ENCODE measurements around the gene RSAD1. TPM values are rescaled to one million over a fixed set of nuclear protein-coding genes. Genes with fewer than 3 reads are reported as not detected.

Gene RSAD1
- polyA plus RNA-seq, 2 donors = 11.9 to 16.9 TPM

DNA sequence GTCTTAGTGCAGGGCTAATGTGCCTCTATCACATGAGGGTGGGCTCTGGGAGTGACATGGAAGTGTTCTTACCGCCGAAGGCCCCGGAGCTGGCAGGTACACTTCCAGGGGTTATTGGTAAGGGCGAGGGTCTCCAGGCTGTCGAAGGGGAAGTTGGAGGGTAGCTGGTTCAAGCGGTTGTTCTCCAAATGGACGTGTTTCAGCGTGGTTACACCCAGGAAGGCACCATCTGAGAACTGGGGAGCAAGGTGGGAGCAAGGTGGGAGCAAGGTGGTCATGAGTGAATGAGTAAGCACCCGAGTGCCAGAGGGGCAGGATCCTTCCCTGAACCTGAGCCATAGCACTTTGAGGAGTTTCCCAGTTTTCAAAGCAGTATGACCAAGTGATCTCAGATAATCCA lies 13.0 kb upstream of the RSAD1 start:
- Histone ChIP-seq H3K4me3 (ENCODE audit: low read depth in 1 of 2, low read length in 2 of 2) (no peak overlapping the region), H3K36me3 (ENCODE audit: control insufficient read depth in 2 of 2, insufficient read depth in 2 of 2, low read length in 1 of 2) (peaks cover 0 to 7% of the 10 kb centered on the region in 2 donors), H3K4me1 (ENCODE audit: control insufficient read depth in 2 of 2, insufficient read depth in 2 of 2, low read length in 1 of 2) (peaks cover 8 to 16% of the 10 kb centered on the region in 2 donors), H3K27me3 (ENCODE audit: control insufficient read depth in 1 of 2, insufficient read depth in 2 of 2, low read length in 2 of 2) (no peaks in the 10 kb centered on the region), H3K27ac (ENCODE audit: low read depth in 2 of 2, low read length in 1 of 2) (no peak overlapping the region), H3K9me3 (ENCODE audit: control insufficient read depth in 2 of 2, insufficient read depth in 1 of 2, low read depth in 1 of 2, low read length in 1 of 2) (no peaks in the 10 kb centered on the region)
- 95 to 96% methylated on average over 9 of the region's 9 CpGs for WGBS, 2 donors

DNA sequence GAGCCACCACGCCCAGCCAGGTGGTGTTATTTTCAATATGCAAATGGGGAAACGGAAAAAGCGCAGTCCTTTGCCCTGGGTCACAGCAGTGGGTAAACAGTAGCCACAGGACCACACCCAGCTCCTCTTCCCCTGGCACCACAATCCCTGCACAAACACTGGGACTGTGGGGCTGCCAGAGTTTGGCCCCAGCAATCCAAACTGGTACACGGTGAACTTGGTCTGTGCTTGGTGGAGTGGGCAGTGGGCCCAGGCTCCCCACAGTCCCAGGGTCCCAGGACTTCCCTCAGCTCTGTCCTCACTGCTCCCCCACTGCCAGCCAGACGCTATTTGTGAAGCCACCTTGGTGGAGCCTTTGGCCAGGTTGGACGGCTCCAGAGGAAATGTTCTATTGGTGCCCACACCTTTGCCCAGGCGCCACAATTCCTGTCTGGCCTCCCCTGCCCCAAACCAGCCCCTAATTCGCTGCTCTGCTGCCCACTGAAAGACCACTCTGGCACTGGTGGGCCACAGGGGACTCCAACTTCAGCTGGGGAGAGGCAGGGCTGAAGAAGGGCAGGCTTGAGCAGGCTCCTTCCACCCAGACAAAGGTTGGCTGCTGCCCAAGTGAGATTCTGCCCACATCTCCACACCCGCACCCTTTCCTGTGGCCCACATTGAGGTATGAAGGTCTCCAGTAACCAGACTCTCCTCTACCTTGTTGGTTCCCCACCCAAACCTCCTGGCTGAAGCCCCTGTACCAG lies 12.1 kb upstream of the RSAD1 start:
- WGBS, 2 donors = 63 to 65% methylated on average over 9 of the region's 9 CpGs
- no peak overlapping the region for H3K27ac ChIP-seq (ENCODE audit: low read depth in 2 of 2, low read length in 1 of 2)
- peaks cover 8 to 16% of the 10 kb centered on the region in 2 donors for H3K4me1 ChIP-seq (ENCODE audit: control insufficient read depth in 2 of 2, insufficient read depth in 2 of 2, low read length in 1 of 2)
- H3K27me3 ChIP-seq (ENCODE audit: control insufficient read depth in 1 of 2, insufficient read depth in 2 of 2, low read length in 2 of 2) = no peaks in the 10 kb centered on the region
- H3K4me3 ChIP-seq (ENCODE audit: low read depth in 1 of 2, low read length in 2 of 2) = no peak overlapping the region
- peaks cover 0 to 3% of the 10 kb centered on the region in 2 donors for H3K36me3 ChIP-seq (ENCODE audit: control insufficient read depth in 2 of 2, insufficient read depth in 2 of 2, low read length in 1 of 2)
- H3K9me3 ChIP-seq (ENCODE audit: control insufficient read depth in 2 of 2, insufficient read depth in 1 of 2, low read depth in 1 of 2, low read length in 1 of 2) = no peaks in the 10 kb centered on the region

DNA sequence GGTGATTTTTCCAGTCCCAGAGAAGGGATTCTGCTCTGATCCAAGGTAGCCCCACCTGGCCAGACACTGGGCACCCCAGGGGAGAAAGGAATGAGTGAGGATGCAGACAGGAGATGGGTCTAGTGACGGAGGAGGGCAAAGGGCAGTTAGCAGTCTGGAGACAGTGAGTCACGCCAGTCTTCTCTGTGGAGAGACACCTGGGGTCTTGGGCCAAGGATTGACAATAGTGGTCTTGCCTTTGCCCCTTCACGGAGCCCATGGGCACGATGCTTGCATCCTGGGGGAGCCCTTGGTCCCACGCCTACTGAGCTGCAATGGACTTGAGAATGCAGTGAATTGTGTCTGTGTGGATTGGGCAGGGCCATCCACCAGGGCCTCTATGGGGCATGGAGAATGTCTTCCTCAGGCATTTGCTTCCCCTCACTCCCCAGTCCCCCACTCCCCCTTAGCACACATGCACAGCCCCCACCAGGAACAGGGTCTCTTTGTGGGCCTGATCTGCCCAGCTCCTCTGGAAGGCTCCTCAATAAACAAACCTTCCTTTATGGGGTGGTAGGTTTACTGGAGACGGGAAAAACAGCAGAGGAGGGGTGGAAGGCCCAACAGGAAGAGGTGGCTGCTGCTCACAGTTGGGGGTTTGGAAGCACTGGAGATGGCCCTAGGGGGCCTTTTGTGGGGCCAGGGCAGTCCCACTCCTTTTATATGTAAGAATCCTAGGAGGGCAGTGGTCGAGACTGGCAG lies 11.4 kb upstream of the RSAD1 start:
- Histone ChIP-seq H3K27ac (ENCODE audit: low read depth in 2 of 2, low read length in 1 of 2) (no peak overlapping the region), H3K27me3 (ENCODE audit: control insufficient read depth in 1 of 2, insufficient read depth in 2 of 2, low read length in 2 of 2) (no peaks in the 10 kb centered on the region), H3K4me1 (ENCODE audit: control insufficient read depth in 2 of 2, insufficient read depth in 2 of 2, low read length in 1 of 2) (peaks cover 8 to 16% of the 10 kb centered on the region in 2 donors), H3K9me3 (ENCODE audit: control insufficient read depth in 2 of 2, insufficient read depth in 1 of 2, low read depth in 1 of 2, low read length in 1 of 2) (no peaks in the 10 kb centered on the region), H3K4me3 (ENCODE audit: low read depth in 1 of 2, low read length in 2 of 2) (no peak overlapping the region), H3K36me3 (ENCODE audit: control insufficient read depth in 2 of 2, insufficient read depth in 2 of 2, low read length in 1 of 2) (peaks cover 0 to 3% of the 10 kb centered on the region in 2 donors)
- 82 to 87% methylated on average over 7 of the region's 7 CpGs for WGBS, 2 donors

GRCh38 chr17:50467855-50468303 lies 10.8 kb upstream of the RSAD1 start:
- WGBS, 2 donors = 67 to 71% methylated on average over 13 of the region's 13 CpGs
- H3K27me3 ChIP-seq (ENCODE audit: control insufficient read depth in 1 of 2, insufficient read depth in 2 of 2, low read length in 2 of 2) = no peaks in the 10 kb centered on the region
- H3K4me1 ChIP-seq (ENCODE audit: control insufficient read depth in 2 of 2, insufficient read depth in 2 of 2, low read length in 1 of 2) = peaks cover 8 to 16% of the 10 kb centered on the region in 2 donors
- H3K36me3 ChIP-seq (ENCODE audit: control insufficient read depth in 2 of 2, insufficient read depth in 2 of 2, low read length in 1 of 2) = peaks cover 0 to 3% of the 10 kb centered on the region in 2 donors
- H3K27ac ChIP-seq (ENCODE audit: low read depth in 2 of 2, low read length in 1 of 2) = no peak overlapping the region
- no peaks in the 10 kb centered on the region for H3K9me3 ChIP-seq (ENCODE audit: control insufficient read depth in 2 of 2, insufficient read depth in 1 of 2, low read depth in 1 of 2, low read length in 1 of 2)
- H3K4me3 ChIP-seq (ENCODE audit: low read depth in 1 of 2, low read length in 2 of 2) = no peak overlapping the region

- Histone ChIP-seq H3K27me3 (ENCODE audit: control insufficient read depth in 1 of 2, insufficient read depth in 2 of 2, low read length in 2 of 2) (no peaks in the 10 kb centered on the region), H3K4me3 (ENCODE audit: low read depth in 1 of 2, low read length in 2 of 2) (peak within 1 kb of the TSS in 1 of 2 donors; percentile 29), H3K4me1 (ENCODE audit: control insufficient read depth in 2 of 2, insufficient read depth in 2 of 2, low read length in 1 of 2) (peaks cover 8 to 16% of the 10 kb centered on the region in 2 donors), H3K36me3 (ENCODE audit: control insufficient read depth in 2 of 2, insufficient read depth in 2 of 2, low read length in 1 of 2) (peaks cover 0 to under 1% of the 10 kb centered on the region in 2 donors), H3K27ac (ENCODE audit: low read depth in 2 of 2, low read length in 1 of 2) (no peak within 1 kb of the TSS), H3K9me3 (ENCODE audit: control insufficient read depth in 2 of 2, insufficient read depth in 1 of 2, low read depth in 1 of 2, low read length in 1 of 2) (no peaks in the 10 kb centered on the region)
- 21 to 35% methylated on average over 58 to 71 of the region's 71 CpGs for WGBS, 2 donors
Measured at GRCh38 chr17:50468304-50469207, 10.1 kb upstream of the RSAD1 start, which contains the start of gene CHAD. Gene CHAD (minus strand): TSS chr17:50468880. CDS start chr17:50468813, 67 bp downstream.

- H3K36me3 ChIP-seq (ENCODE audit: control insufficient read depth in 2 of 2, insufficient read depth in 2 of 2, low read length in 1 of 2) = no peaks in the 10 kb centered on the region
- no peak overlapping the region for H3K27ac ChIP-seq (ENCODE audit: low read depth in 2 of 2, low read length in 1 of 2)
- WGBS, 2 donors = 8 to 11% methylated on average over 37 of the region's 37 CpGs
- H3K4me3 ChIP-seq (ENCODE audit: low read depth in 1 of 2, low read length in 2 of 2) = peak overlapping the region in 1 of 2 donors; percentile 29
- peaks cover 8 to 19% of the 10 kb centered on the region in 2 donors for H3K4me1 ChIP-seq (ENCODE audit: control insufficient read depth in 2 of 2, insufficient read depth in 2 of 2, low read length in 1 of 2)
- H3K27me3 ChIP-seq (ENCODE audit: control insufficient read depth in 1 of 2, insufficient read depth in 2 of 2, low read length in 2 of 2) = no peaks in the 10 kb centered on the region
- H3K9me3 ChIP-seq (ENCODE audit: control insufficient read depth in 2 of 2, insufficient read depth in 1 of 2, low read depth in 1 of 2, low read length in 1 of 2) = no peaks in the 10 kb centered on the region
Measured at GRCh38 chr17:50469208-50469605, 9.5 kb upstream of the RSAD1 start.

DNA sequence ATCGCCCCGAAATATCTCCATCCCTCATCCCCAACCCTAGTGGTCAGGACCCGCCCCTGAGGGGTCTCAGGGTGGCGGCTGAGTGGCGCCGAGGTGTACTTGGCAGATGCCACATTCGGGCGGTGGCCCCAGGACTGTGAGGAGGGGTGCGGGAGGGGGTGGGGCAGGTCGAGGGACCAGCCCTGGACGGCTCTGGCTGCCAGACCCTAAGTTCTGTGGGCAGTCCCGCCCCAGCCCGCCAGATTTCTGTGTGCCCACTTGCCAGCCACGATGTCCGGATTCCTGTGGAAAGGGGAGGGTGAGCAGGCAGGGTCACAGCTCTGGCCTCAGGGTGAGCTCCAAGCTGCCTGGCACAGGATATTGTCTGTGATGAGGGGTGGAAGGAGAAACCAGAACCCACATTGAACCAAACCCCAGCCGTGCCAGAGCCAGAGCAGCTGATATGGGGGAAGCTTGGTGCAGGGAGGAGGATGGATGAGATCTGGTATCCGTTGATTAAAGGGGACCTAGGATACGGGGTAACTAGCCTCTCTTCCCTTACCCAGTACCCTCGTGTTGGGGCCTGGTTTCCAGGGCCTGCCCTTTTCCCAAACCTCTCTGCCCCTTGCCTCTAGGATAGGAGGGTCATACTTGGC lies 8.9 kb upstream of the RSAD1 start:
- H3K9me3 ChIP-seq (ENCODE audit: control insufficient read depth in 2 of 2, insufficient read depth in 1 of 2, low read depth in 1 of 2, low read length in 1 of 2) = no peaks in the 10 kb centered on the region
- 54 to 55% methylated on average over 18 to 19 of the region's 19 CpGs for WGBS, 2 donors
- H3K4me1 ChIP-seq (ENCODE audit: control insufficient read depth in 2 of 2, insufficient read depth in 2 of 2, low read length in 1 of 2) = peaks cover 8 to 19% of the 10 kb centered on the region in 2 donors
- H3K27ac ChIP-seq (ENCODE audit: low read depth in 2 of 2, low read length in 1 of 2) = no peak overlapping the region
- H3K27me3 ChIP-seq (ENCODE audit: control insufficient read depth in 1 of 2, insufficient read depth in 2 of 2, low read length in 2 of 2) = no peaks in the 10 kb centered on the region
- H3K36me3 ChIP-seq (ENCODE audit: control insufficient read depth in 2 of 2, insufficient read depth in 2 of 2, low read length in 1 of 2) = no peaks in the 10 kb centered on the region
- no peak overlapping the region for H3K4me3 ChIP-seq (ENCODE audit: low read depth in 1 of 2, low read length in 2 of 2)

GRCh38 chr17:50470426-50470825 lies 8.2 kb upstream of the RSAD1 start:
- H3K27ac ChIP-seq (ENCODE audit: low read depth in 2 of 2, low read length in 1 of 2) = no peak overlapping the region
- no peak overlapping the region for H3K4me3 ChIP-seq (ENCODE audit: low read depth in 1 of 2, low read length in 2 of 2)
- H3K36me3 ChIP-seq (ENCODE audit: control insufficient read depth in 2 of 2, insufficient read depth in 2 of 2, low read length in 1 of 2) = no peaks in the 10 kb centered on the region
- H3K27me3 ChIP-seq (ENCODE audit: control insufficient read depth in 1 of 2, insufficient read depth in 2 of 2, low read length in 2 of 2) = no peaks in the 10 kb centered on the region
- peaks cover 8 to 19% of the 10 kb centered on the region in 2 donors for H3K4me1 ChIP-seq (ENCODE audit: control insufficient read depth in 2 of 2, insufficient read depth in 2 of 2, low read length in 1 of 2)
- no peaks in the 10 kb centered on the region for H3K9me3 ChIP-seq (ENCODE audit: control insufficient read depth in 2 of 2, insufficient read depth in 1 of 2, low read depth in 1 of 2, low read length in 1 of 2)
- 63 to 70% methylated on average over 6 of the region's 6 CpGs for WGBS, 2 donors
